ENCODE measurements around the gene WDR87.
A peak's percentile ranks its signal among the peaks of the same experiment; 100 is the strongest.

WDR87 gene

DNA sequence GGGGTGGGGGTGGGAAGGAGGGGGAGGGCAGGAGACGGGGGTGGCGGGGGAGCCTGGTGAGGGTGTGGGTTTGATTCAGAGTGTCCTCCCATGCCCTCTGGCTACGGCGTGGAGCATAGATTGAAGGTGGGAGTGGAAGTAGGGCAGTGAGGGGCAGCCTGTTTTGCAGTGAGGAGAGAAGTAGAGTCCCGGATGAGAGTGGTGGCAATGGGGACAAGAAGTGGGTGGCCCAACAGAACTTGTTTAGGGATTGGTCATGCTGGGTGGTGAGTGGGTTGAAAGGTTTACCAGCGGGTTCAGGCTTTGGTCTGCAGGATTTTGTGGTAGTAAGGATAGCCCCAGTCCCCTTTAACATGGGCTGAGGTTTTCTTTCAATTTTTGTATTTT is 36.1 kb upstream of the WDR87 start:
- Histone ChIP-seq H3K4me3 (ENCODE audit: low read depth, low read length) (no peak overlapping the region), H3K27me3 (ENCODE audit: control insufficient read depth, insufficient read depth, low read length) (no peaks in the 10 kb centered on the region), H3K9ac (ENCODE audit: low read depth, low read length) (no peak overlapping the region), H3K4me1 (ENCODE audit: control insufficient read depth, insufficient read depth, low read length) (no peaks in the 10 kb centered on the region), H3K9me3 (ENCODE audit: control insufficient read depth, insufficient read depth, low read length) (no peaks in the 10 kb centered on the region), H3K36me3 (ENCODE audit: control insufficient read depth, insufficient read depth, low read length) (peaks cover 4% of the 10 kb centered on the region)

DNA sequence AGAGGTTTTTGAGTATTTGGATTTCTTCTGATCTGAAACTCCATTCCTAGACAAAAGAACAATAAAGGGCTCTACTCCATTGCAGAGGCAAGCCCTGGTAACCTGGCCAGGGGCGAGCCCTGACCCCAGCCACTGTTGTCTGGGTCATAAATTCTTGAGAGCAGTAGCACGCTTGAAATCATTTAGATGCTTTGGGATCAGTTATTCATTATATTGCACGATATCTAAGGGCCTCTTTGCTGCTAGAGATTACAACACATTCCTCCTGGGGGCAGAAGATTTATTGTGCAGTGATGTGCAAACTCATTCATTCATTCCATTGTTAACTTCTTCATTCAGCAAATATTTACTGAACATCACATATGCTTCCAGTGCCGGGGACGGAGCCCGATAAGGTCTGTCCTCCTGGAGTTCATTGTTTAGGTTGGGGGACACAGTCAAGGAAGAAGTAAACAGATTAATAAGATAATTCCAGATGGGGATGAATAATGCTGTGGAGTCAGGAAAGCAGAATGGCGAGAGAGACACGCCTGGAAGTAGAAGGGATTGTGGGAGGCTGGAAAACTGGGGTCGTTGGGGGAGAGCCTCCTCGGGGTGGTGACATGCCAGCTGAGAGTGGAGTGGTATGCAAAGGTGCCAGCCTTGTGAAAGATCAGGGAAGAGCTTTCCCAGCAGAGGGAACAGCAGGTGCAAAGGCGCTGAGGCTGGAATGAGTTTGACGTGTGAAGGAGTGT is 35.6 kb upstream of the WDR87 start:
- Histone ChIP-seq H3K4me3 (ENCODE audit: low read depth, low read length) (no peak overlapping the region), H3K4me1 (ENCODE audit: control insufficient read depth, insufficient read depth, low read length) (no peaks in the 10 kb centered on the region), H3K9me3 (ENCODE audit: control insufficient read depth, insufficient read depth, low read length) (no peaks in the 10 kb centered on the region), H3K36me3 (ENCODE audit: control insufficient read depth, insufficient read depth, low read length) (peaks cover 4% of the 10 kb centered on the region), H3K27me3 (ENCODE audit: control insufficient read depth, insufficient read depth, low read length) (no peaks in the 10 kb centered on the region), H3K9ac (ENCODE audit: low read depth, low read length) (no peak overlapping the region)

DNA sequence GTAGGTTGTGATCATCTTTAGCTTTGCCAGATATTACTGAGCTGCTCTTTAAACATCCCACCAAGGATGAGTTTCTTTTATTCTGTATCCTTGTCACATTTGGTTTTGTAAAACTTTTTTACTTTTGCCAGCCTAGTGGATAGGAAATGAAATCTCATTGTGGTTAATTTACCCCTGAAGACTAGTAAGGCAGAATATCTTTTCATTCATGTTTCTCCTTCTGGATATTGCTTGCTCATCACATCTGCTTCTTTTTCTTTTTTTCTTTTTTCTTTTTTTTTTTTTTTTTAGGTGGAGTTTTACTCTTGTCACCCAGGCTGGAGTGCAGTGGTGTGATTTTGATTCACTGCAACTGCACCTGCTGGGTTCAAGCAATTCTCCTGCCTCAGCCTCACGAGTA is 32.0 kb upstream of the WDR87 start:
- Histone ChIP-seq H3K27me3 (ENCODE audit: control insufficient read depth, insufficient read depth, low read length) (no peaks in the 10 kb centered on the region), H3K4me3 (ENCODE audit: low read depth, low read length) (no peak overlapping the region), H3K9ac (ENCODE audit: low read depth, low read length) (no peak overlapping the region), H3K36me3 (ENCODE audit: control insufficient read depth, insufficient read depth, low read length) (peaks cover 4% of the 10 kb centered on the region), H3K9me3 (ENCODE audit: control insufficient read depth, insufficient read depth, low read length) (peaks cover 10% of the 10 kb centered on the region), H3K4me1 (ENCODE audit: control insufficient read depth, insufficient read depth, low read length) (no peaks in the 10 kb centered on the region)

DNA sequence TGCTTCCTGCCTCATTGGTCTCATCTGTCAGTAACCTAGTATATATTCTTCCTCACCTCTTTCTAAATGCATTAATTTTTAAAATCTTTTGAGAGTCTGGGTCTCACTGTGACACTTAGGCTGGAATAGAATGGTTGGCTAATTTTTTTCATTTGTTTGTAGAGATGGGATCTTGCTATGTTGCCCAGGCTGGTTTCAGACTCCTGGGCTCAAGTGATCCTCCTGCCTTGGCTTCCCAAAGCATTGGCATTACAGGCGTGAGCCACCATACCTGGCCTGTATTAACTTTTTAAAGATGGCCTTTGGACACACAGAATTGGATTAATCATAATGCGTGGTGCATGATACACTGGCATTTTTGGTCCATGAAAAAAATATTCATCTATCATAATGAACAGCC is 30.5 kb upstream of the WDR87 start:
- Histone ChIP-seq H3K4me3 (ENCODE audit: low read depth, low read length) (no peak overlapping the region), H3K9me3 (ENCODE audit: control insufficient read depth, insufficient read depth, low read length) (peaks cover 10% of the 10 kb centered on the region), H3K27me3 (ENCODE audit: control insufficient read depth, insufficient read depth, low read length) (no peaks in the 10 kb centered on the region), H3K9ac (ENCODE audit: low read depth, low read length) (no peak overlapping the region), H3K36me3 (ENCODE audit: control insufficient read depth, insufficient read depth, low read length) (peaks cover 4% of the 10 kb centered on the region), H3K4me1 (ENCODE audit: control insufficient read depth, insufficient read depth, low read length) (peaks cover 7% of the 10 kb centered on the region)

DNA sequence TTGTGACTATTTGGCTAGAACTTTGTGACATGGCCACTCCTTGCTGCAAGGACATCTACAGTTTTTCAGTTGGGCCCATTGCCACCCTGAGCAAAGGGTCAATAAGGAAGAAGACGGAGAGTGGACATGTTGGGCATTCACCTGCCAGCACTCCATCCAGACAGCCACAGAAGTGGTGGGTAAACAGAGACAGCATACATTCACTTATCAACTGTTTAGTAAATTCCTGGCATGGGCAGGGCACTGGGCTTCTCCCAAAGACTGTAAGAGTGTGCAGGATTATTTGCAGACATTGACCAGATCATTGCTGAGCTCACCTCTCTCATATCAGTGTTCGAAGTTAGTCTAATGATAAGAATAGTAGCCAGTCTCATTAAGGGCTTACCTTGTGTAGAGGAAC is 29.8 kb upstream of the WDR87 start:
- Histone ChIP-seq H3K4me3 (ENCODE audit: low read depth, low read length) (no peak overlapping the region), H3K36me3 (ENCODE audit: control insufficient read depth, insufficient read depth, low read length) (peaks cover 4% of the 10 kb centered on the region), H3K27me3 (ENCODE audit: control insufficient read depth, insufficient read depth, low read length) (no peaks in the 10 kb centered on the region), H3K4me1 (ENCODE audit: control insufficient read depth, insufficient read depth, low read length) (peaks cover 10% of the 10 kb centered on the region), H3K9me3 (ENCODE audit: control insufficient read depth, insufficient read depth, low read length) (peaks cover 10% of the 10 kb centered on the region), H3K9ac (ENCODE audit: low read depth, low read length) (no peak overlapping the region)

DNA sequence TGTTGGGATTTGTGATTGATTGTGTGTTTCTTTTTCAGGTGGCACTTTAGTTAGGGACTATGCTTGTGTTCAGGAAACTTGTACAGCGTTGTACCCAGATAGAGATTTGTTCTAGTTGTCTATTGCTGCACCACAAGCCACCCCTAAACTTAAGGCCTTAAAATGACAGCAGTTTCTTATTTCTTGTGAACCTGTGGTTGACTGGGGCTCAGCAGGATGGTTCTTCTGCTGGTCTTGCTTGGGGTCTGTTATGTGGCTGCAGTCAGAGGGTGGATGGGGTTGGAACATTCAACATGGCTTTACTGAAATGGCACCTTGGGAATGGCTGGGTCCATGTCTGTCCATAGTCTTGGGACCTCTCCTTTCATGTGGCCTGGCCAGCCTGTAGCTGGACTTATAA is 28.9 kb upstream of the WDR87 start:
- peaks cover 4% of the 10 kb centered on the region for H3K36me3 ChIP-seq (ENCODE audit: control insufficient read depth, insufficient read depth, low read length)
- no peak overlapping the region for H3K9ac ChIP-seq (ENCODE audit: low read depth, low read length)
- no peaks in the 10 kb centered on the region for H3K27me3 ChIP-seq (ENCODE audit: control insufficient read depth, insufficient read depth, low read length)
- H3K4me1 ChIP-seq (ENCODE audit: control insufficient read depth, insufficient read depth, low read length) = peaks cover 13% of the 10 kb centered on the region
- H3K4me3 ChIP-seq (ENCODE audit: low read depth, low read length) = no peak overlapping the region
- H3K9me3 ChIP-seq (ENCODE audit: control insufficient read depth, insufficient read depth, low read length) = peaks cover 10% of the 10 kb centered on the region

DNA sequence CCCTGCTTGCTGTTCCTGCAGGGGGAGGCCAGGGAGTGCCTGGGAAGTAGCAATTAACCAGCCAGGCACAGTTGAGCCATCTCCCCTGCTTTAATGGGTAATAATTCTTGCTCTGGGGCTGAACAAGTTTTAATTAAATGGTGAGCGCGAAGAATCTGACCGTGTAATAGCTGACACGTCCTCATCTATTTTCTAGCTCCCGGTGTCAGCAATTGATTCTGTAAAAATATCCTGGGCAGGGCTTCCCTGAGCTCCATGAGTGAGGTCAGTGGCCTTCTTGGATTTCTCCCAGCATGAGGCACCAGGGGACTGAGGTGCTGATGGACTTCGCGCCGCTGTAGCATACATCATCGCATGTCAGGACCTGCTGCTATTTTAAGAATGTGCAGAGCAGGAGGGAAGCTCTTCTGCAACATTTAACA is 27.6 kb upstream of the WDR87 start:
- Histone ChIP-seq H3K36me3 (ENCODE audit: control insufficient read depth, insufficient read depth, low read length) (no peaks in the 10 kb centered on the region), H3K4me1 (ENCODE audit: control insufficient read depth, insufficient read depth, low read length) (peaks cover 21% of the 10 kb centered on the region), H3K4me3 (ENCODE audit: low read depth, low read length) (no peak overlapping the region), H3K9ac (ENCODE audit: low read depth, low read length) (no peak overlapping the region), H3K9me3 (ENCODE audit: control insufficient read depth, insufficient read depth, low read length) (peaks cover 10% of the 10 kb centered on the region), H3K27me3 (ENCODE audit: control insufficient read depth, insufficient read depth, low read length) (no peaks in the 10 kb centered on the region)

DNA sequence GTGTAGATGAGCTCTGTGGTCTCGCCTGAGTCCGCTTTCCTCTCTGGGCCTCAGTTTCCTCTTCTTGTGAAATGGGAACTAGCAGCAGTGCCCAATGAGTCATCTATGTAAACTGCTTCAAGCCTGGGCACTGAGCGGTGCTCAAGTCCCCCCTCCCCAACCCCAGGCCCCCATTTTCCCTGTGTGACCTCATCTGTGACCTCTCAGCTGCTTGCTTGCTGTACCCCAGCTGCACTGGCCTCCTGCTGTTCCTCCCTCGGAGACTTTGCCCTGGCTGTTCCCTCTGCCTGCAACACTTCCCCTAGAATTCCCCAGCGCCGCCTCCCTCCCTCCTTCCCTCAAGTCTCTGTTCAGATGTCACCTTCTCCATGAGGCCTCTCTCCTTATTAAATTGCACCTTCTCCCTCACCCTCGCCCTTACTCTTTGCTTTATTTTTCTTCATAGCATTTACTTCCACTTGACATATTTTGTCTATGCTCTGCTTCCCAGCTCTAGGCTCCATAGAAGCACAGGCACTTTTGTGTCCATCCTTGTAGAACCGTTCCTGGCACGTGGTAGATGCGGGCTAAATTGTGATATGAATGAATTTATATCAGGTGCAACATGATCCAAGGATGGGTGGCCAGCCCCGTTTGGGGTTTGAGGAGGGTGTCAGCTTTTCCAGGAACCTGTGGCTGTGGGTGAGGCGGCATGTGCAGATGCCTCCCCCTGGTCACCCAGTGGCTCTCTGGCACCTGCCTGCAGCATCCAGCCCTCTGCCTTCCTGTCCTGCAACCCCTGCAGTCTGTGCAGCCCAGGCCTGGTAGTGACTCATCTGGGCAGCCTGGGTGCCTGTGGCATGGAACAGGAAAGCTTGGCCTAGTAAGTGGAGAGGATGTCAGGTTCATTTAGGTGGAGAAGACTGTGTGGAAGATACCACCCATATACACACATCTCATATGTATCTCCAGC is 26.9 kb upstream of the WDR87 start:
- Histone ChIP-seq H3K9me3 (ENCODE audit: control insufficient read depth, insufficient read depth, low read length) (peaks cover 10% of the 10 kb centered on the region), H3K36me3 (ENCODE audit: control insufficient read depth, insufficient read depth, low read length) (no peaks in the 10 kb centered on the region), H3K9ac (ENCODE audit: low read depth, low read length) (no peak overlapping the region), H3K27me3 (ENCODE audit: control insufficient read depth, insufficient read depth, low read length) (no peaks in the 10 kb centered on the region), H3K4me1 (ENCODE audit: control insufficient read depth, insufficient read depth, low read length) (peaks cover 27% of the 10 kb centered on the region), H3K4me3 (ENCODE audit: low read depth, low read length) (no peak overlapping the region)

DNA sequence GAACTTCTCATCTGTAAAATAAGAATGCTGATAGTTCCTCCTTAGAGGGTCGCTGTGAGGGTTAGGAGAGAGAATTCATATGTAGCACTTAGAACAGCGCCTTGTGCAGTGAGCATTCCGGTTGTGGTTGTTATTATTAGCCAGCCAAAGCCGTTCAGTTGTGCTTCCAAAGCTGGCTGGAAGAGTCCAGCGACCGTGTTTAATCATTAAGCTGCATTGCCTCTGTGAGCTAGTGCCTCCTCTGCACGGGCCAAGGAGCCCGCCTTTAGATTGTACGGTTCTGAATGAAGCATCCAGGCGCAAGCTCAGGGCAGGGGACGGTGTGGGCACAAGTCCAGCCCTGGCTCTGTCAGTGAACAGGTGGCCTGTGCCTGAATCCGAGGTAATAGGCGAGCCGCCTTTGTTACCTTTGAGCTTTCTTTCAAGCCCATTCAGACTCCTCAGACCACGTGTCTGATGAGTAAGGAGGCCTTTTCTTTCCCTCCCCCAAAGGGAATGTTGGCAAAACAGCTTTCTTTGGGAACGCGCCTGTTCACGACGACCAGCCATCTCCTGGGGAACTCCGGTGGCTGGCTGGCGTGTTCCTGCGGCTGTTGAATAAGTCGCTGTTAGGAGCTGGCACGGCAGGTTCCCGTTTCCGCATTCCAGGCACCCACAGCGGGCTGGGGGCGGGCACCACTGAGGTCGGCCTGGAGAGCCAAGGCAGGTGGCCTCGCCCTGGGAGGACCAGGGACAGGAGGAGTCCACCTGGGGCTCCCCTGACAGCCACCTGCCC is 25.7 kb upstream of the WDR87 start:
- H3K36me3 ChIP-seq (ENCODE audit: control insufficient read depth, insufficient read depth, low read length) = no peaks in the 10 kb centered on the region
- peak overlapping the region; percentile 28 for H3K9ac ChIP-seq (ENCODE audit: low read depth, low read length)
- H3K27me3 ChIP-seq (ENCODE audit: control insufficient read depth, insufficient read depth, low read length) = no peaks in the 10 kb centered on the region
- H3K4me3 ChIP-seq (ENCODE audit: low read depth, low read length) = peak overlapping the region; percentile 39
- H3K9me3 ChIP-seq (ENCODE audit: control insufficient read depth, insufficient read depth, low read length) = peaks cover 10% of the 10 kb centered on the region
- H3K4me1 ChIP-seq (ENCODE audit: control insufficient read depth, insufficient read depth, low read length) = peaks cover 28% of the 10 kb centered on the region

DNA sequence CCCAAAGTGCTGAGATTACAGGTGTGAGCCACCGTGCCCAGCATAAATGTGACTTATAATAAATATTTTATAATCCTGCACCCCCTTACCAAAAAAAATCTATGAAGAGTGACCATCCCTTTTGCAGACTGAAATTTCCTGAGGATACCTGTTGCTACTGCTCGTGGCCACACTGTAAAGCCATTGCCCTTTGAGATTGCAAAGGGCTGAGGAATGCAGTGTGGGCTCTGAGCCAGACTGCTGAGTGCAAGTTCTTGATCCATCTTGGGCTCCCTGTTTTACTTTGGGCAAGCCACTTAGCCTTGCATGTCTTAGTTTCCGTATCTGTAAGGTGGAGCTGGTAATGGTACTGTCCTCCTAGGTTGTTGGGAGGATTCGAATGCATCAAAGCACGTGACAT is 24.0 kb upstream of the WDR87 start:
- Histone ChIP-seq H3K27me3 (ENCODE audit: control insufficient read depth, insufficient read depth, low read length) (no peaks in the 10 kb centered on the region), H3K36me3 (ENCODE audit: control insufficient read depth, insufficient read depth, low read length) (no peaks in the 10 kb centered on the region), H3K9me3 (ENCODE audit: control insufficient read depth, insufficient read depth, low read length) (peaks cover 4% of the 10 kb centered on the region), H3K4me1 (ENCODE audit: control insufficient read depth, insufficient read depth, low read length) (peaks cover 28% of the 10 kb centered on the region), H3K9ac (ENCODE audit: low read depth, low read length) (no peak overlapping the region), H3K4me3 (ENCODE audit: low read depth, low read length) (no peak overlapping the region)

DNA sequence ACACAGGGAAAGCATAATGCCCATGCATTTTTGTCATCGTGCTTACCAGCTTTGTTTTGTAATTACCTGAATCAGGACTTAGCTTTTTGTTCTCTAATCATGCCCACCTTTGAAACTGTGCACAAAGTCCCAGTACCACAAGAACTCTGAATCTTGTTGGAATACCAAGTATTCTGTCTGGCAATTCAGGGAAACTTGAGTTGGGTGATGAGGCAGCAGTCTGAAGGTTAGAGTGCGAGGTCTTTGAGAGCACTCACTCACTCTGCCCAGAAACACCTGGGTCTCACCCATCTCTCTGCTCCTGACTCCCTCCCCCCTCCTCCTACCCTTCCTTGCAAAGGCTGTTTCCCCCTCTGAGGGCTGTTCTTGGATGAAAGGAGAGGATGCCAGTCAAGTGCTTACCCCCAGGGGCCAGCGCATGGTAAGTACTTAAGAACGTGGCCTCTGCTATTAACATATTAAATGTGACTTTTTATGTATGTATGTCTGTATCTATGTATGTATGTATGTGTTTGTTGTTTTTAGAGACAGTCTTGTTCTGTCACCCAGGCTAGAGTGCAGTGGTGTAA is 23.0 kb upstream of the WDR87 start:
- Histone ChIP-seq H3K27me3 (ENCODE audit: control insufficient read depth, insufficient read depth, low read length) (no peaks in the 10 kb centered on the region), H3K36me3 (ENCODE audit: control insufficient read depth, insufficient read depth, low read length) (no peaks in the 10 kb centered on the region), H3K9ac (ENCODE audit: low read depth, low read length) (no peak overlapping the region), H3K4me1 (ENCODE audit: control insufficient read depth, insufficient read depth, low read length) (peaks cover 28% of the 10 kb centered on the region), H3K9me3 (ENCODE audit: control insufficient read depth, insufficient read depth, low read length) (no peaks in the 10 kb centered on the region), H3K4me3 (ENCODE audit: low read depth, low read length) (peak overlapping the region; percentile 32)
